Tibial nerve (tissue), 3 donors: ENCODE data around the gene RNF220.

ENCODE experiments used
- CTCF ChIP-seq, 5 experiments: fragments of 200-600 bp in 3 of 5; fragments of 450-650 bp in 2 of 5; sonication (generic) in 3 of 5; IDR thresholded peaks; one replicate each; pipeline ENCODE4 v1.5.1; 2016 to 2019; ENCODE audit warnings: antibody characterized with exemption in 5 of 5, mild to moderate bottlenecking in 3 of 5, moderate library complexity in 2 of 5
- POLR2A ChIP-seq, 2 donors: fragments of 450-650 bp; IDR thresholded peaks; one replicate each; pipeline ENCODE4 v1.6.1; 2017; ENCODE audit warnings: antibody characterized with exemption in 2 of 2, mild to moderate bottlenecking in 2 of 2, moderate library complexity in 2 of 2

- TF ChIP-seq POLR2A (IDR thresholded peaks at IDR 0.05): no peak
- no peak for TF ChIP-seq CTCF (IDR thresholded peaks at IDR 0.05)
These were observed 140.9 kb downstream of the RNF220 start for GRCh38 chr1:44545961-44546360.
